HG02885 (cell line): ENCODE results near the gene ACTN1.
"Not testable (repeated sequence)": the region's sequence is repeated elsewhere in the genome, so short reads cannot be mapped to it uniquely, and the experiment has no call there.

Experiments
- ATAC-seq: cut with Tn5 transposase; IDR thresholded peaks from one replicate; pipeline ENCODE4 v1.9.1; 2021; ENCODE audit warnings: mild to moderate bottlenecking; ENCODE audit not compliant: unreplicated experiment, poor library complexity

ACTN1 gene

DNA sequence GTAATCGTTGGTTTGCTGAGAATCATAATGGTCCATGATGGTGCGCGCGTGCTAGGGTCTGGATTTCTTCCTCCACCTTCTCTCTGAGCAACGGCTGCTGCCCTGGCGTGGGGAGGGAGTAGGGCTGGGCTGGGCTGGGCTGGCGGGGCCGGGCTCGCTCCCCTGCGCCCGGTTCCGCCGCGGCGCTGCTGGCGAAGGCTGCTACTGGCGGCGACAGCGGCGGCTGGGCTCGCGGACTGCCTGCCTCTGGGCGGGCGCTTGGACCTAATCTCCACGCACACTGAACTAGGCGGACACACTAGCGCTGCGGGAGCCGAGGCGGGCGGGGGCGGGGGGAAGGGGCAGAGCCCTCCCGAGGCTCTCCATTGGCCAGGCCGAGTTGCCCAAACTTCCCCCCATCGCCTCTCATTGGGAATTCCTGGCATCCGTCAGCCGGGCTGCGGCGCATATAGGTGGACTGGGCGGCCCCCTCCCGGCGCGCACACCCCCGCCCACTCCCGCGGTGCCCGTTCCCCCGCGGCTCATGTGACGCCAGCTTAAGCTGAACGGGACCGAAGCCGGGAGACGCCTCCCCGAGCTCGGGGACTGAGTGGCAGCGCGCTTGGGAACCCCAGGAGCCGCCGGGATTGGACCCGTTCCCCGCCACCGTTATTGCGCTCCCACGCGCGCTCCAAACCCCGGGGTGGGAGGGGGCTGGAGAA is at the start of gene ACTN1:
ACTN1 (minus strand) TSS at position 282 of the 701 bp plus-strand sequence; CDS start at position 36, 246 bp downstream.
- no peak for ATAC-seq

DNA sequence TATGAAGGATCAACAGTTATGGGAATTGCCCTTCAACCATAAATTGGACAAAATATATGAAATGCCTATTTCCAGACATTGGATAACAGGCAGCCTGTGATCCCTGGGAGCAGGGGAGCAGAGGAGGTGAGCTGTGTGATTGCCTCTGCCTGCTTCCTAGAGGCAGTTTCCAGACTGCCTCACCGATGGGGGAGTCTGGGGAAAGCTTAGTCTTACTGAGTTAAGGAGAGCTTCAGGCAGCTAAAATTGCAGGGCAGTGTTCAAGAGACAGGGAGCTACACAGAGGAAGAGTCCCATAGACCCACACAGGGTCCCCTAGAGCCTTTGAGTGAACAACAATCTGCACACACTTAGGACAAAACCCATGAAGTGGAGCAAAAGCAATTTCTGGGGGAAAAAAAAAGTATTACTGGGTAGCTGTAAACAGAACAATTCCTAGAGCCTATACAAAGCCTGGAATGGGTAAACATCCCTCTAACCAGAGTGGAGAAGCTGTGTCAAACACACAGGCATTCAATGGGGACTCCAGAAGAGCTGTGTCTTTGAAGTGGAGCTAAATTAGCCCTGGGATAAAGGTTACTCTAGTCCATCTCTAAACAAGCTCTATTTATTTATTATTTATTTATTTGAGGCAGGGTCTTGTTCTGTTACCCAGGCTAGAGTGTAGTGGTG is 48.3 kb upstream of the ACTN1 start:
- ATAC-seq: no peak

DNA sequence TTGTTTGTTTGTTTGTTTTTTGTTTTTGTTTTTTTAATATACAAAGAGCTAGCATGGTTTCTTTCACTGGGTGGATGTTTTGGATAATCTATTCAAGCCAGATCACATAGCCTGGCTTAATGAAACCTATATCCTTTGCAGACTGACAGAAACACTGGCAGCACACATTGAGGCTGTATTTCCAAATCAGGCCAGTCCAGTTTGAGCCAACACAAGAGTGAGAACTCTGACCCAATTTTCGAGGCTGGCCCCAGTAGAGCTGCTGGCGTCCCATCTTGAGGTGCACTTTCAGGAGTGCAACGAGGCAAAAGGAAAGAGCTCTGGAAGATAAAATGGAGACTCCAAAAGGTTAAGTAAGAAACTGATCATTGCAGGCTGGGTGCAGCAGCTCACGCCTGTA is 43.9 kb upstream of the ACTN1 start:
- no peak for ATAC-seq

DNA sequence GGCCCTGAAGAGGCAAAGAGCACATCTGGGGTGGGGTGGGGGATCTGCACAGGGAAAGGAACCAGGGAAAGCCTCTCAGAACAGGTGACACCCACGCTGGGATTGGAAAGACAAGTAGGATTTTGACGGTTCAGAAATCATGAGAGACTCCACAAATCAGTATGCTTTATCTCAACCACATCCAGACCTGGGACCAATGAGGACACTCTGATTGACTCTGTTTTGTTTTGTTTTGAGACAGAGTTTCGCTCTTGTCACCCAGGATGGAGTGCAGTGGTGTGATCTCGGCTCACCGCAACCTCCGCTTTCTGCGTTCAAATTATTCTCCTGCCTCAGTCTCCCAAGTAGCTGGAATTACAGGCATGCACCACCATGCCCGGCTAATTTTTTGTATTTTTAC is 43.0 kb upstream of the ACTN1 start:
- ATAC-seq: not testable (repeated sequence)

DNA sequence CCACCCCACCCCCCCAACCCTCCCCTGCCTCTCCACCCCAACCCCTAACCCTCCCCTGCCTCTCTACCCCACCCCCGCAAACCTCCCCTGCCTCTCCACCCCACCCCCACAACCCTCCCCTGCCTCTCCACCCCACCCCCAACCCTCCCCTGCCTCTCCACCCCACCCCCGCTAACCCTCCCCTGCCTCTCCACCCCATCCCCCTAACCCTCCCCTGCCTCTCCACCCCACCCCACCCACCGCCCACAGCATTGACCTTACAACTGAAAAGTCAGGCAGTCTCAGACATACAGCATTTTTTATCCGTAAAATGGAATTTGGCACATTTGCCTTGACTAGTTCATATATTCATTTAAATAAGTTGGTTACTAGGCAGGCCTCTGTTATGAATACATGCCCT is 38.6 kb upstream of the ACTN1 start:
- ATAC-seq: no peak

DNA sequence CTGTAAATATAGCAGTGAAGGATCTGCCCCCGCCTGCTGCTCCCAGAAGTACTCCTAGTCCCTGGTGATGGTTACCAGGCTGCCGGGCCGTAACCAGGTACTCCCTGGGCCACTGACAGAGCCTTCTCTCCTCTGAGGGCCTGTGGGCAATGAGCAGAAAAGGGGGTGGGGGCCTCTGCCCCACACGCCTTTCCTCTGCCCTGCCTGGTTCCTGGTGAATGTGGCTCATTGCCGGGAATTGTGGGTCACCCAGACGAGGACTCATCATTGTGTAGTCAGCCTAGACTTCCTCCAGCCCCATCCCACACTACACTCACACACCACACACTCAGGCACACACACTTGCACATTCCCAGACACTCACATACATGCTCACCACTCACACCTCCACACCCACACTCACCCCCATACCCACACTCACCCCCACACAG is 35.7 kb upstream of the ACTN1 start:
- ATAC-seq: no peak

DNA sequence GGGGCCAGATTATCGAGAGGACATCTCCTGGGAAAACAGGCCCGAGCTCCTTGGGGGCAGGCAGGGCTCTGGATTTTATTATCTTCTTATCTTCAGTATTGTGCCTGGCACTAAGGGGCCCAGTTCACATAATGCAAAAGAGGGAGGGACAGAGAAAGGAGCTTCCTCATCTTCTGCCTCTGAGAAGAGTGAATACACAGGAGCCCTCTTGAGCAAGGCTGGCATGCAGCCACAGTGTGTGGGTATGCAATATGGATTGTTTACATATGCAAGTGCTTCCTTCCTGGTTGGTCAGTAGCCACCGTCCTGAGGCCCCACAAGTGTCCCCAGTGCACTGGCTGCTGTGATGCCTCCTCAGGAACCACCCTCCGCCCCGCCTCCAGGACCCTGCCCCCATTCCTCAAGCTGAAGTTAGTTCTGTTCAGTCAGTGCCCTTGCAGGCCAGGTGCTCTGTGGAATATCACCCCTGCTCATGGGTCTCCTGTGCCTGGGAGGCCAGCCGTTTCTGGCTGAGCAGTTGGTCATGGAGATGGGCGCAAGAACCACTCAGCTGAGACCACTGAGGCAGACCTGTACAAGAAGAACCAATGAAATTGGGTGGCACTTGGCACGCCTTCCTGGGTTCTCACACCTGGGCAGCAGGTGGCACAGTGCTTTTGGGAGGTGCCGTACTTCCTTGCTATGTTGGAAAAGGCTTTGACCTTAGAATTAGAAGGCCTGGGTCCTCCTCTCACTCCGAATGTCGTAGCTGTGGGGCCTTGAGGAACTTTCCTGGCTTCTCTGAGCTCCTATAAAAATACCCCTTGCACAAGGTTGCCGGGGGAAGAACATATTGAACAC is 35.1 kb upstream of the ACTN1 start:
- no peak for ATAC-seq

DNA sequence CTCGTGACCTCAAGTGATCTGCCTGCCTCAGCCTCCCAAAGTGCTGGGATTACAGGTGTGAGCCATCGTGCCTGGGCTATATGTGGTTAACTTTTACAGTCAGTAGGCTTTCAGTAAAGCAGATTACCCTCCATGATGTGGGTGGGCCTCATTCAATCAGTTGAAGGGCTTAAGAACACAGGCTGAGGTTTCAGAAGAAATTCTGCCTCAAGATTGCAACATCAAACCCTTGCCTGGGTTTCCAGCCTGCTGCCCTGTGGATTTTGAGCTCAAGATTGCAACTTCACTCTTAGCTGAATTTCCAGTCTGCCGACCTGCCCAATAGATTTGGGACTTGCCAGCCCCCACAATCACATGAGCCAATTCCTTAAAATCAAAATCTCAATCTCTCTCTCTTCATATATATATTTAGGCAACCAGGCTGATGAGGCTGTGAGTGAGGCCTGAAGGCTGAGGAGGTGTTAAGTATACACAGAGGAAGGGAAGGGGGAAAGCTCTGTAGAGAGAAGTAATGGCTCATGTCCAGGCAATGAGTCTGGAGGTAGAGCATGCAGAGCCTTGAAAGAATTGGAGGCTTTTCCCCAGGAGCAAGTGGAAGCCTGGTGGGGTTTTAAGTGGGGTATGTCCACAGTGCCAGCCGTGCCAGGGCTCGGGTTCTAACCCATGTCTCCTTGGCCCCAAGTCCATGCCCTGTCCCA is 33.3 kb upstream of the ACTN1 start:
- ATAC-seq: no peak

DNA sequence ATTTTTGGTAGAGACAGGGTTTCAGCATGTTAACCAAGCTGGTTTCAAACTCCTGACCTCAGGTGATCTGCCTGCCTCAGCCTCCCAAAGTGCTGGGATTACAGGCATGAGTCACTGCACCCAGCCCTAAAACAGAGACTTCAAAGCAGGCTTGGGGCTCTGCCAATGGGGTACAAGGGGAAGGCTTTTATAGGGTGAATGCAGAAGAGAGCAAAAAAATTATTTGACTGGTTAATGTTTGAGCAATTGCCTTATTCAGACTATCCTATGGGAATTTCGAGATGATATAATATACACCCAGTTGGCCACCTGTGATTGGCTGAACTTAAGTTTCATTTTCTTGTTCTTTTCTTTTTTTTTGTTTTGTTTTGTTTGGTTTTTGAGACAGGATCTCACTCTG is 31.5 kb upstream of the ACTN1 start:
- ATAC-seq: no peak

DNA sequence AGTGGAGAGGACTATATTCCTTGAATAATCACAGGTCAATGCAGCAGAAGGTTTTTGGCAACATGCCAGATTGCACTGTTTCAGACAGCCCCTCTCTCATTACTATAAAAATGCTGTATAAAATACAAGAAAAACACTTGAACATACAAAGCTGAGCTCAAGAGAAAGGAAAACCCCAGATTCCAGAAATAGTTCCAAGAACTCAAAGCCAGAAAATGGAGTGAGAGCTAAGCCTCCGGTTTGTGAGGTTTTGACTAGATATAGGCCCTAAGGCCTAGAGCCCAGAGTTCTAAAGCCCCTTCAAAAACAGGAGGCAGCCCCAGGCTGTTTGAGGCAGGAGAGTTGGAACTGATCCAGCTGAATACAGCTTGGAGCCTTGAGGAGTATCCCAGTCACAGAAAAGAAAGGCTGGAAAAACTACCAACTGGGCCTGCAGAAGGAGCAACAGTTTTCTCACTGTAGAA is 29.4 kb upstream of the ACTN1 start:
- no peak for ATAC-seq

DNA sequence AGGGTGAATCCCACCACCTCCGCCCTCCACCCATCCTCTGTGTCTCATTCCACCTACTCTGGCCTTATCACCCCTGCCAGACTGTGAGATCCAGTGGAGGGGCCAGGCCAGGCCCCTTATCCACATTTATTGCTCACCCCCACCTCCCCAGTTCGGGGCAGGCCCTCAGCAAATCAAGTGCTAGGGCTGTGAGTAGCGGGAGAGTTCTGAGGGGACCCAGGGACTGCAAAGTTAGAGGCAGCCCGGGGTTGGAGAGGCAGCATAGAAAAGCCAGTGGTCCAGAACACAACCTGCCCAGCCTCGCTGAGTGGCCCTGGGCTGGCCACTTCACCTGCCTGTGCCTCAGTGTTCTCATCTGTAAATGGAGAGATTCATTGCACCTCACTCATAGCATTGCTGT is 27.2 kb upstream of the ACTN1 start:
- ATAC-seq: no peak

DNA sequence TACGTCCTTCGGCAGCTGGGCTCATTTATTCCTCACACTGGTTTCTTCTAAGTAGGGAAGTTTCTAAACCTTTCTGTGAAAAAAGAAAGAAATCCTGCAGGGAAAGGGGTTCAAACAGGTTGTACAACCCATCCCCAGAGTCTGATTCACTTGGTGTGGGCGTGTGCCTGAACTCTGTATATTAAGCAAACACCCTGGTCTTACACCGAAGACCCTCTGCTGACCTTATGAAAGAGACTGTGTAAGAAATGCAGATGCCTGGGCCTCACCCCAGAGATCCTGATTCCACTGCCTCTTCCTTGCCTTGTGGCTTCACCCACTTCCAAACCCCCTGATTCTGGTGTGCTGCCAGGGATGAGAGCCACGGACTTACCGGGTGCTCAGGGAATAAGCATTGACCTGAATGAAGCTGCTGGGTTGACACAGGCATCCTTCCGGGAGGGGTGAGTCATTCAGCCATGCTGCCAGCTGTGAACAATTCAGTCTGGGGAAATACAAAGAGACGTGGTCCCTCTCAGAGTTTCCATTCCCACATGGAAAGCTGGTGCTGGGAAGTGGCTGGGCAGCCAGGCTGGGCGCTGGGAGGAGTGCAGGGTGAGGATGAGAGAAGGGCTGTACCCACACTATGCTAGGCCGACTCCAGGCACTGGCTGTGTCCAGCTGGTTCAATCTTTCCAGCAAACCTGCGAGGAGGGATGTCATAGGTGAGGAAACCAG is 26.5 kb upstream of the ACTN1 start:
- no peak for ATAC-seq

DNA sequence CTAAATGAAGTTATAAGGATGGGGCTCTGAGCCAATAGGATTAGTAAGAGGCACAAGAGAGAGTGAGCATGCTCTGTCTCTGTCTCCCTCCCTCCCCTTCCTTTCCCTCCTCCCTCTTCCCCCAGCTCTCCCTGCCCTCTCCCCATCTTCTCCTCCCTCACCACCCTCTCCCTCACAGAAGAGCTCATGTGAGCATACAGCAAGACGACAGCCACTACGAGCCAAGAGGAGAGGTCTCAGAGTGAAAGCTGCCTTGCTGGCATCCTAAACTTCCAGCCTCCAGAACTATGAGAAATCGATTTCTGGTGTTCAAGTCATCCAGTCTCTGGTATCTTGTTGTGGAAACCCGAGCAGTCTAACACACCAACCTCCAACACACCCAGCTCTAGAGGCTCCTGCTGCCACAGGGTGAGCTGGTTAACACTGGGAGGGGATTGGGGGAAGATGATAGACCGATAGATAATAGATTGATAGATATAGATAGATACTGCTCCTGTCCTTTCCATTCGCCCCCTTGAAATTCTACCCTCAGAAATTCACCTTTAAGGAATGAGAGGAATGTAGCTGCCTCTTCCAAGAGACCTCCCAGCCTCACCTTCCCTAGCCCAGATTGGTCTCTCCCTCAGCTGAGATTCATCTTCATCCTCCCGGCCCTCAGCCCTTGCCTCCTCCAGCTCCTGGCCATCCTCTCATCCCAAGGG is 25.8 kb upstream of the ACTN1 start:
- ATAC-seq: no peak

DNA sequence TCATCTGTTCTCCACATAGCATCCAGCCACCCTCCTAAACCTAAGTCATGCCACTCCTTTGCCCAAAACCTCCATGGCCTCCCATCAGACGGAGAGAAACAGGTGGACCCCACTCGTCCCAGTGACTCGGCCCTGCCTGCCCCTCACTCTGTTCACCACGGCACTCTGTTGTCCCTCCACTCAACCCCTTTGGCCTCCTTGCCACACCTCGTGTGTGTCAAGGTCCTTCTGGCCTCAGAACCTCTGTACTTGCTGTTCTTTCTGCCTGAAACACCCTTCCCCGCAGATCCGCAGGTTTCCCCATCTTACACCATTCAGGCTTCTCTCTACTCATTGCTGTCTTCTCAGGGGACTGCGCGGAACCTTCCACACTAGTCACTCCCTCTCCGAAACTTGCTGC is 24.5 kb upstream of the ACTN1 start:
- no peak for ATAC-seq

DNA sequence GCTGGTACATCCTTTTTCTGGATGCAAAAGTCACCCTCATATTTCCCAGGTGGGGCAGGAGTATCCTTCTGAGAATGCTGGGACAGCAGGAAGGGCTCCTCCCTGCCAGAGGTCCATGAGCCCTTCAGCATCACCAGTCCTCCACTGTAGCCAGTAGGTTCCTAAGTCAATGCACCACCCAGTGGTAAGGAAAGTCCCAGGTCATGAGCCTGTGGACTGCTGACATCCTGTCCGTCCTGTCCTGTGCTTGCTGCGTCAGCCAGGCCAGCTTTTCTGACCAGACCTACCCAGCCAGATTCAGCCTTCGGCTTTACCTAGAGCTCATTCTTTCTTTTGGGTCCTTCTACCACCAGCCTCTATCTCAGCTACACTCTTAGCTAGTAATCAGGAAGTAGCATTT is 23.0 kb upstream of the ACTN1 start:
- ATAC-seq: no peak

DNA sequence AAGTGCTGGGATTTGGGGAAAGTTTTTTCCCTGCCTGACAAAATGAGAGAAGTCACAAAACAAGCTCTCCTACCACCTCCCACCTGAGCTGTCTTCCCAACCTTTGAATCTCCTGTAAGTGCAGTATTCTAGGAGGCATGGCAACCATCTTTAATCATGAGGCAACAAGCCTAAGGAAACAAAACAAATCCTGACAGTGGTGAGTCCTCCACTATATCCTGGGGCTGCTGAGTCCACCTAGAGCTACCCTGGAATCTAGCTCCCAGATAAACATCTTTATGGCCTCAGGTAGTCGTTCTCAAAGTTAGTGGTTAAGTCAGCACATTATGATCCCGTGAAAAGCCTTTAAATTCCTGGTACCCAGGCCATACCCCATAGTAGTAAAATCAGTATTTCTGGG is 22.3 kb upstream of the ACTN1 start:
- ATAC-seq: no peak

DNA sequence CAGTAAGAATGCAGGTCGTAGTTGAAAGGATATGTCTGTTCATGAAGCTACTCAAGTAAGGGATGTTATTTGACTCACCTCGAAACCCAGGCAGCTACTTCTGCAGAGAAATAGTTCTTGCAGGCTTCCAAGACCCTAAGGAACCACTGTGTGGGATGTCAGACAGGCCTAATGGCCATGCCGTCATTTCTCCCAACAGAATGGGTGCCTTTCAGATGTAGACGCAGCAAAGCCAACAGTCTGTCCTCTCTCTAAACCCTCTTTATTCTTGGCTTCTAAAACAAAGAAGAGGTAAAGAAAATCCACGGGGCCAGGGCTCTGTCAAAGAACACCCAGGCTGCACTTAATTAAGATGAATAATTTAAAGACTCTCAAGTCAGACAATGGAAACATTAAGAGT is 19.0 kb upstream of the ACTN1 start:
- no peak for ATAC-seq

DNA sequence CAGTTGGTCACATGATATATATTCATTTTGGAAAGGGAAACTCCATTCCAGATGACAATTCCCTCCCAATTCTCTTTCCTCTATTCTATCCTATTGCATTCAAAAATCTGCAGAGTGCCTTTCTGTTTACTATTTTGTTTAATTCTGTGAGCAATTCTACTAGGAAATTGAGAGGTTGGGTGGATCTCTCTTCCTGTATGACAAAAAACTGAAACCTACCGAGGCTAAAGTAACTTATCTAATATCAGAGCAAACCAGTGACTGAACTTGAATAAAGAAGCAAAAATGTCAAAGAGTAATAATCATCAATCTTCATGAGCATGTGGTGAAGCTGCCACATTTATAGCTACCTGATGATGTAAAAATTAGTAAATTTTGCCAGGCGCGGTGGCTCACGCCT is 16.6 kb upstream of the ACTN1 start:
- no peak for ATAC-seq

DNA sequence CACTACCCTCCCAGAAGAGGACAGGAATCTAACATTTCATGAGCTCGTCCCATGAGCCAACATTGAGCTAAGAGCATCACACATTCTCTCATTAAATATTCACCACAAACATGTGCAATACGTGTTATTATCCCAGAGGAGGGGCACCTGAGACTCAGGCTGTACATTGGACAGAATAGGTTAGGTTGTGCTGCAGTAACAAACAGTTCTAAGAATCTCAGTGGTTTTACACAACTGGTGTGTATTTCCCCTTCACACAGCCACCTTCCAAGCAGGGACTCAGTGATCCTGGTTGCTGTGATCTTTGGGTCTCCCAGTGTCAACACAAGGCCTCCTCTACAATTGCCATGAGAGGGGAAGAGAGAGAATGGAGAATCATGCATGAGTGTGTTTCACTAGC is 15.0 kb upstream of the ACTN1 start:
- ATAC-seq: no peak
